Measurements from ENCODE around the gene HIC2.
"Not testable (repeated sequence)": the region's sequence is repeated elsewhere in the genome, so short reads cannot be mapped to it uniquely, and the experiment has no call there.

Gene HIC2

DNA sequence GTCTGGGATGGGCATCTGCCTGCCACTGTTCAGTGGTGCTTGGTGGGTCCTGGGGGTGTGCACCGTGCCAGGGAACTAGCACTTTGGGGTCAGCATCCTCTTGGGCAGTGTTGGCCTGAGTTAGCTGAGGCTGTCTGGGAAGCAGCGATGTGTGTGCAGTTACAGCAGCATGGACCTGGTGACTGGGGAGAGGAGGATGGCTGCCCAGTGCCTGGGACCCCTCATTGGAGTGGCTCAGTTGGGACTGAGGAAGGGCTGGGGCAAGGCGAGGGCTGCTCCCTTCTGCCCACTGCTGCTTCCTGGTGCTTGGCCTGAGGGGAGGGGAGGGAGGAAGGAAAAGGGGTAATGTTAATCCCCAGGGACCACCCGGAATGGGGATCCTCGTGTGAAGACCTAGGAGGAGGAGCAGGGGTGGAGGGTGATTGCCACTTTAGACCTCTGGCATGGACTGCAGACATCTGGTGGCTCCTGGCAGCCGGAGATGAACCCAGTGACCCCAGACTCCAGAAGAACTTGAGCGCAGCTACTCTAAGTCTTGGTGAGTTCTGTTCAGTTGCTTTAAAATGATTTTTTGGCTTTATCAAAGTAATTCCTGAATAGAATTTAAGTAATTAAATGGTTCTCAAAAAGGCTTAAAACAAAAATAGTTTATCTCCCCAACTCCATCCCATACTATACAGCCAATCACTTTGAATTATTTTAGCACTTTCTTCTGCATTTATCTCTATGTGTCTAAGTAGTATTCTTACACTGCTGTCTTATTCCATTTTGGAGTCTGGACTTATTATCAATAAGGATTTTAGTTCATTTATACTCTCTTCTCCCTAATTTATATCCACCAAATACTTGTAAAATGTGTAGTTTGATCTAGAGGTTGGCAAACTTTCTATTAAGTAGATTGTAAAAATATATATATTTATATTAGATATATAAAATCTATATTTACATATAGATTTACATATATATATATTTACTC is 34.7 kb downstream of the HIC2 start:
- DNase-seq: no peak

DNA sequence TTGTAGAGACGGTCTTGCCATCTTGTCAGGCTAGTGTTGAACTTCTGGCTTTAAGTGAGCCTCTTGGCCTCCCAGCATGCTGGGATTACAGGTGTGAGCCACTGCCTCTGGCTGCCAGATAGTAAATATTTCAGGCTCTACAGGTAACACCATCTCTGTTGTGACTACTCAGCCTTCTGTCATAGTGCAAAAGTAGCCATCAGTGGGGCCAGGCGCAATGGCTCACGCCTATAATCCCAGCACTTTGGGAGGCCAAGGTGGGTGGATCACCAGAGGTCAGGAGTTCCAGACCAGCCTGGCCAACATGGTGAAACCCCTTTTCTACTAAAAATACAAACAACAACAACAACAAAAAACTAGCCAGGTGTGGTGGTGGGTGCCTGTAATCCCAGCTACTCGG is 35.5 kb downstream of the HIC2 start:
- DNase-seq: not testable (repeated sequence)

DNA sequence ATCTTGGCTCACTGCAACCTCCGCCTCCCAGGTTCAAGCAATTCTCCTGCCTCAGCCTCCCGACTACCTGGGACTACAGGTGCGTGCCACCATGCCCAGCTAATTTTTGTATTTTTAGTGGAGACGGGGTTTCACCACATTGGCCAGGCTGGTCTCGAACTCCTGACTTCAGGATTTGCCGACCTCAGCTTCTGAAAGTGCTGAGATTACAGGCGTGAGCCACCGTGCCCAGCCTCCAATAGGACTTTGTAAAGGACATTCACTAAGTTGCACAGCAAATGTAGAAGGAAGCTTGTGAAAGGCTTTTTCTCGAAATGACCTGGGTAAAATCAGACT is 37.8 kb downstream of the HIC2 start:
- not testable (repeated sequence) for DNase-seq

DNA sequence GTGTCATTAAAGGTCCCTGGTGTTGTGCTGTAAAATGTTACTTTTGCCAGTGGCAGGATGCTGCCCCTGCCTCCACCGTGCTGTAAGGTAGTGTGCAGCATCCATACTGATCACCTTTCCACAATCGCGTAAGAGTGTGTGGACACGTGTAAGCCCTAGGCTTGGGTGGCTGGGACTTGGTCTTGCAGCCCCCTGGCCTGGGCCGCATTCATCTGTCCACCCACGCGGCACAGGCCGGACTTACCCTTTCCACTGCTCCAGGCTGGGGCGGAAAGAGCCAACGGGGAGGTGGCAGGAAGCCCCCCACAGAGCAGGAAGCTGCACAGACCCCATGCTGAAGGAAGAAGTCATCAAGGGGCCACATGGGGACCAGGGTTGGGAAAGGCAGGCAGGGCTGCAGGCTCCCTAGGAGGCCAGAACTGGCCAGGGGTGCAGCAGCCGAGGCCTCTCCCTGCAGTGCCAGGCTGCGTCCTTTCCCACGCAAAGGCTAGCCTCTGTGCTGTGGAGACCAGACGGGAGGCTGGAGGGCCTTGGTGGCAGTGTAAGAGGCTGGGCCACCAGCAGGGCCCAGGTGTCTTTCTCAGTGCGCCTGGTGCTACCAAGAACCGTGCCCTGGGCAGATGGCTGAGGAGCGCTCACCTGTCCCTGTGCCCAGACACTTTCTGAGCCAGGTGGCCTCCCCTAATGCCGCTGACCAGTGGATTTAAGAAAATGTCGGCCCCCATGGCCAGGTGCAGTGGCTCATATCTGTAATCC is 38.3 kb downstream of the HIC2 start:
- DNase-seq: no peak

DNA sequence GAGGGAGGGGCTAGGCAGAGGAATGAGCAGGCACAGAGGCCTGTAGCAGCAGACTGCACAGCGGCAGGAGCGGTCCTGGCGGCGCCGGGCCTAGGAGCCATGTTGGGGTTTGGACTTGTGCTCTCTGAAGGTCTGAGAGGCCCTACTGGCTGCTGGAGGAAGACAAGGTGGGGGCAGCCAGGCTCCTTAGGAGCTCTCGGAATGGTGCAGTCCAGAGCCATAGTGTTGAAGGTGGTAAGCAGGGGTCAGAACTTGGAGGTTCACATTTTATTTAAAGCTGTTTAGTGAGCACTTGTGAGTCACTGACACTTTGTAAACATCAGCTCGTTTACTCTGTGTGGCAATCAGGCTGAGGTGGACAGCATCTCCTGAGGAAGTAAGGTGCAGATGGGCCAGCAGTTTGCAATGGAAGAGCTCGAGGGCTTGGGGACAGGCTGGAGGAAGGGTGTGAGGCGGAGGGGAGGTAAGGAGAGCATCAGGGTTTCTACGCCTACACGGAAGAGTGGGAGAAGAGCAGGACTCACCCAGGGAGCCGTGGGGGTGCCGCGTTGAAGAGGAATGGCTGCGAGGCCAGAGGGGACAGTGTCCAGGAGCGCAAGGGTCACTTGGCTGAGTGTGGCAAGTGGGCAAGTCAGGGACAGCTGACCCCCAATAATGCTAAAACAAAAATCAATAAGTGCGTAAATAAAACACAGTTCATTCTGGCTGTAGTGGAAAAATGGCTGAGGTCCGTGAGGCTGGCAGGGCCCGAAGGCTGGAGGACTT is 40.0 kb downstream of the HIC2 start:
- no peak for DNase-seq

DNA sequence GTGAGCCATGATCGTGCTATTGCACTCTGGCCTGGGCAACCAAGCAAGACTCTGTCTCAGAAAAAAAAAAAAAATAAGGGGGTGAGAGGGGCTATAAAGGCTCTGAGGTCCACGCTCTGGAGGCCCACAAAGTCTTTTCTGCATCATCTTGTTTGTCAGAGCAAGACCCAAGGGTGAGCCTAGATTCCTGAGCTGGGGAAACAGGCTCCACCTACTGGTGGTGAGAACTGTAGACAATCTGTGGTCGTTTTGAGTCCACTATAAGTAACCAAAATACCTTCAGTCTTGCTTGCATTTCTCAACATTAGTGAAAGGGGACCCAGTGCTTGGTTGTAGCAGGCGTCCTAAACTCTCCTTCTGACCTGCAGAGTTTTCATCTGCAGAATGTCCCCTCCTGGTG is 45.5 kb downstream of the HIC2 start:
- not testable (repeated sequence) for DNase-seq

DNA sequence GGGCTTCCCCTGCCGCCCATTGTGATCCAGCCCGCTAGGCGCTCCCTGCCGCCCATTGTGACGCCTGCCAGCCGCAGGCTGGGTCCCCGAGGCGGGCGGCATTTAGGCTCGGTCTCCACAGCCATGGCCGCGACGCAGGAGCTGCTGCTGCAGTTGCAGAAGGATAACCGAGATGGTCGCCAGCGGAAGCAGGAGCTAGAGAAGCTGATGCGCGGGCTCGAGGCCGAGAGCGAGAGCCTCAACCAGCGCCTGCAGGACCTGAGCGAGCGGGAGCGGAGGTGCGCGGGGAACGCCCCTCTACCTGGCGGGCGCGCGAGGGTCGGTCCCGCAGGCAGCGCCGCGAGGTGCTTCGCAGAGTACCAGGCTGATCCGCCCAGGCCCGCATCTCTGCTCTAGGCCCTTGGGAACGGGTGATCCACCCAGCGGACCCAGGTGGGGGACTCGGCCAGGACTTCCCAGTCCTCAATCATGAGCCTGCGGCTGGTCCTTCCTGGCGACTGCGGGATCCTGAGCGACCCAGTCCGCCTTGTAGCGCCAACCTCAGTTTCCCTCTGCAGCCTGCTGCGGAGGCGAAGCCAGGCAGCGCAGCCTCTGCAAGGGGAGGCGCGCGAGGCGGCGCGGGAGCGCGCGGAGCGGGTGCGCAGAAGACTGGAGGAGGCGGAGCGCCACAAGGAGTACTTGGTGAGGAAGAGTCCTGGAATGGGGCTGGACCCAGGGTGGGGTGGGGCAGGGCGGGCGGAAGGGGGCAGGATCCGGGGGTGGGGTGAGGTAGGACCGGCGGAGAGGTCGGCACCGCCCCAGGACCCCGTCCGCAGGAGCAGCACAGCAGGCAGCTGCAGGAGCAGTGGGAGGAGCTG is 50.4 kb downstream of the HIC2 start, which contains the start of gene TMEM191C:
Gene TMEM191C (plus strand): TSS at position 51 of the 857 bp plus-strand sequence. CDS start 73 bp downstream, at position 124.
- DNase-seq: not testable (repeated sequence)

DNA sequence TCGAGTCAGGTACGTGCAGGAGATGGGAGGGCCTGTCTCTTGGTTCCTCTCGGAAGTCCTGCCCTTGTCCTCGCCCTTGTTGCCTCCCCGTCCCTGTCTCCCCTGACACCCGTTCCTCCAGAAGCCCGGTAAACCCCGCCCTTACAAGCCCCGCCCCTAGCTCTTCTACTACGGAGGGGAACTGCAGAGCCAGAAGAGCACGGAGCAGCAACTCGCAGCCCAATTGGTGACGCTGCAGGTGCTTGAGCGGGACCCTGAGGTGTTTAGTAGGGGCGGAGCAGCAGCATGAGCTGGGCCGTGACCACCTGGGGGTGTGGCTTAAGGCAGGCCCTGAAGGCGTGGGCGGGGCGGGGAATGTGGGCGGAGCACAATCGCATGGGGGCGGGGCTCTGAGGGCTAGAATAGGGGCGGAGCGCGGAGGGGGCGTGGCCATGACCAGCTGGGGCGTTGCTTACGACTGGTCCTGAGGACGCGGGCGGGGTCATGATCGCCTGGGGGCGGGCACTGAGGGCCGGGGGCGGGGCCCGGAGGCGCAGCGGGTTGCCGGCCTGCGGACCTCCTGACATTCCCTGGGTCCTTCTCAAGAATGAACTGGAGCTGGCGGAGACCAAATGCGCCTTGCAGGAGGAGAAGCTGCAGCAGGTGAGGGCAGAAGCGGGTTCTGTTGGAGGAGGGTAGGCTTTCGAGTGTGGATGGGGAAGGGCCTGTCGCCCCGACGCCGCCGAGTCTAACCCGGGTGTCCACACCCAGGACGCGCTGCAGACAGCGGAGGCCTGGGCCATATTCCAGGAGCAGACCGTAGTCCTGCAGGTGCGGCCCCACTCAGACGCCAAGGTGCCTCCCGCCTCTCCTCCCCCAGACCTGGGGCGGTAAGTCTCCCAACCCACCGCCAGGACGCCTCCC is 51.3 kb downstream of the HIC2 start:
- peak; percentile 89 for DNase-seq

DNA sequence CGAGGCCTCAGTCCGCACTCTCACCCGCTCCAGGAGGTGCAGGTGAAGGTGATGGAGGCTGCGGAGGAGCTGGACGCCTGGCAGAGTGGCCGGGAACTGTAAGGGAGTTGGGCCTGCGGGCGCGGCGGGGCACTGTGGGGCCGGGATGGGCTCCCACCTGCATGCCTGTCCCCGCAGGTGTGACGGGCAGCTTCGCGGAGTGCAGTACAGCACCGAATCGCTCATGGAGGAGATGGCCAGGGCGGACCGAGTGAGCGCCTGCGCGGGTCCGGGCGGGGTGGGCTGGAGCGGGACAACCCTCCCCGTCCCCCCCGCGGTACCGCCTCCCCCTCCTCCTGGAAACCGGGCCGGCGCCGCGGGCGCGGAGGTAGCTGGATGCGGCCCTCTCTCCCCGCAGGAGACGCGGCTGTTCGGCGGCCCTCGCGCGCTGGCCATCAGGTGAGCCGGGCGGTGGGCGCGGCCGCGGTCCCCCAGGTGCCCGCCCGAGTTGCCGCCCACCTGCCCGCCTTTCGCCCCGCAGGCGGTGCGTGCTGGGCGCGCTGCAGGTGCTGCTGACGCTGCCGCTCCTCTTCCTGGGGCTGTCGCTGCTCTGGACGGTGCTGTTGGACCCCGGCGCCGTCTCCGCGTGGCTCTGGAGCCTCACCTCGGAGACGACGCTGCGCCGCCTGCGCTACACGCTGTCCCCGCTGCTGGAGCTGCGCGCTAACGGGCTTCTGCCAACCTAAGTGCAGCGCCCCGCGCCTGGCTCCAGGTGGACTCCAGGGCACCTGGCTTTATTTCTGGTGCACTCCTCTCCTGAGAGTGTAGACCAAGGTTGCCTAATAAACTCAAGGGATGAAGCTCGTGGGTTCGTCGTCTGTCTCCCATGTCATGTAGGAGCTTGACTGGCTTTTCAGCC is 52.2 kb downstream of the HIC2 start:
- DNase-seq: not testable (repeated sequence)

DNA sequence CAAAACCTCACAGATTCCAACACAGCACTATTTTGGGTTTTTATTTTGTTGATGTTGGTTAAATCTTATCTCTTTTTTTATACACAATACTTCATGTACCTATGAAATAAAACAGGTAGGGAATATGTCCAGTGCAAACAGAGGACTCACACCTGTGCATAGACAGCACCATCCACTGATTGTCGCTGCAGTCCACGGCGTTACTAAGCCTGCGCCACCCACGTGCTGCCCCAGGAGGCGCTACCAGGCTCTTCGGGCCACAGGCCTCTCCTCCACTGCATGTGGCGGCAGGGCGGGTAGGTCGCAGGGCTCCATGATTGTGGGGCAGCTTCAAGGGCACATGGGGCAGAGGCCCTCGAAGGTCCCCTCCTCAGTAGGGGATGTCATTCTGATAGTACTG is 55.8 kb downstream of the HIC2 start:
- DNase-seq: not testable (repeated sequence)

DNA sequence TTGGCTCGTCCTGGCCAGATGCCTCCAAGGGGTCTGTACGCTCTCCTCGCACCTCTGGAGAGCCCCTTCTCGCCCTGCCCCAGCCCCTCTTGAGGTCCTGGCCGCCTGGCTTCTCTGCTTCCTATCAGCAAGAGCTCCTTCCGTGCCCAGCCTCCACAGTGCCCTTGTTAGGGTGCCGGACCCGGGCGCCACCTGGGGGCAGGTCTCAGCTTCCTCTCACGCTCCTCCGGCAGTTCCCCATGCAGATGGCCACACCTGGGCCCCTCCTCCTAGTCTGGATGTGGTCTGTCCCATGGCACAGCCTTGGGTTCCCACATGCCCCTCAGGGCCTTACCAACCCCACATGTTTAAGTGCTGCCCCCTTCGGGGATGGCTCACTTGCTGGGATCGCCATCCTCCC is 56.5 kb downstream of the HIC2 start:
- not testable (repeated sequence) for DNase-seq

DNA sequence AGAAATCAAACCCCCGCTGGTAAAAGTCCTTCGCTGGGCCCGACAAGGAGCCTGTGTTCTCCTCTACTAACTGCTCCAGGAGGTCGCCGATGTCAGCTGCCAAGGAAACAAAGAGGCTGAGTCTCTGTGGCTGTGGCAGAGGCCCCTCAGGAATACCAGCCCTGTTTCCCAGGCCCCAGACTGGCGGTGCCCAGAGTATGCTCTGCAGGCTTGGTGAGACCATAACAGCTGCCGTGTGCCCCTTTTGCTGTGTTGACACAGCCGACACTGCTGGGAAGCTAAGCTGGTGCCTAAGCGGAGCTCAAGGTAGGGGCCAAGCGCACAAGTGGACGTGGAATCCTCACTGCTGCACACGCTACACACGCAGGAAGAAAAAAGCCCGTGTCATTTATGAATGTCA is 66.9 kb downstream of the HIC2 start:
- not testable (repeated sequence) for DNase-seq

DNA sequence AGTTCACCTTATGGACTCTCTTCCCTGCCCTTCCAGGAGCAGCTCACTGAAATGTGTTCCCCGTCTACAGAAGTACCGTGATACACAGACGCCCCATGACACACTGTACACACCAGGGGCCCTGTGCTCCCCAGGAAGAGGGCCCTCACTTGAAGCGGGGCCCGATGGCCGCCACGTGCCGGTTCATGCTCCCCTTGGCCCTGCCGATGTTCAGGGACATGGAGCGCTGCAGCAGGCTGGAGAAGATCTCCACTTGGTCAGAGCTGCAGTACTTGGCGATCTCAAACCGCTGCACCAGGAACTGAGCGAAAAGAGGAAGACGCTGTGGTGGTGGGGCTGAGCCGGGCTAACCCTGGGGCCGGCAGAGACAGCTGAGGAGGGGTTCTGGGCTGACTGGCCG is 70.6 kb downstream of the HIC2 start:
- not testable (repeated sequence) for DNase-seq

DNA sequence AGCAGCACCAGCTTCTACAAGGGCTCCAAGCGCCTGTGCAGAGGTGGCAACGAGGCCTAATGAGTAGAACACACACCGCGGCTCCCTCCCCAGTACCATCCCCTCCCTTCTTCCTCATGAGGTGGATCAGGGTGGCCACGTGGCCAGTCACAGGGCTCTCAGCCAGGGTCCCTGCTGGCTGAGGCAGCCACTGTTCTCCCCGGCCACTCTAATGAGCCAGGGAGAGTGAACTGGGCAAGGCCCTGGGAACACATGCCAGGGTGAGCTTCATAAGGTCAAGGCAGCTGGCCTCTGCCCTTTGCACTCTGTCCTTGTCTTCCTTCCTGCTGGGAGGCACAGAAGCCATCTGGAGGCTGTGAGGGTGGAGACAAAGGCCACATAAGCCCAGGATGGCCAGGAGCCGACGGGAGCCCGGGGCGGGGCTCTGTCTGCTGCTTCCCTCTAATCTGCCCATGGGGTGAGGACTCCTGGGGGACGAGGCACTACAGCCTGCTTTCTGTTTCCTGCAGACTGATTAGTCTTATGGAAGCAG is 72.0 kb downstream of the HIC2 start:
- not testable (repeated sequence) for DNase-seq

DNA sequence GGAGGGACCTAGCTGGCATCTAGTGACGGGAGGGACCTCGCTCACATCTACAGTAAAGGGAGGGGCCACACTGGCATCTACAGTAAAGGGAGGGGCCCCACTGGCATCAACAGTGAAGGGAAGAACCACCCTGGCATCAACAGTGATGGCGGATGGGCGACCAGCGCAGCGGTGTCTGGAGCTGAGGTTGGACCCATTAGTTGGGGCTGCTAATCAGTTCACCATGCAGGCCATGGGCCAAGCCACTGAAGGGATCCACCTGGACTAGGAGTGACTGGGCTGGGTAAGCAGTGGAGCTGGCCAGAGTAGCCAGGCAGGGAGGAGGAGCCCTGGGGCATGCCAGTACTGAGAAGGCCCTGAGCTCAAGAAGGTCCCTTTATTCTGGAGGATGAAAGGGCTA is 73.4 kb downstream of the HIC2 start:
- DNase-seq: not testable (repeated sequence)

DNA sequence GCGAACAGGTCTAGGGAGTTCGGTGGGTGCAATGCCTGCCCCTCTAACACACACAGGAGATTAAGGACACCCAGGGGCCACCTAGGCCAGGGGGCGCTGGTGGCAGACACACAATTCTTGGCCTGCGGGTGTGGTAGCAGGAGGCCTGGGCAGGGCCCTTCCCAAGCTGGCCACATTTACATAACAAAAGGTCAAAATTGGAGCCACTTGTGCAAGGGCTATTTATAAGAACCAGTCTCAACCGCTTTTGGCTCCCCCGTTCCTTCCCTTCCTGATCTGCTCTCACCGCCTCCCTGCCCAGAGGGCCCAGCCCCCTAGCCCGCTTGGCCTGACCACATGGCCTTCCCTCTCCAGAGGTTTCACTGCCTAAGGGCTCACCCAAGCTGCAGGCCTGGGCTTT is 75.1 kb downstream of the HIC2 start:
- DNase-seq: not testable (repeated sequence)

DNA sequence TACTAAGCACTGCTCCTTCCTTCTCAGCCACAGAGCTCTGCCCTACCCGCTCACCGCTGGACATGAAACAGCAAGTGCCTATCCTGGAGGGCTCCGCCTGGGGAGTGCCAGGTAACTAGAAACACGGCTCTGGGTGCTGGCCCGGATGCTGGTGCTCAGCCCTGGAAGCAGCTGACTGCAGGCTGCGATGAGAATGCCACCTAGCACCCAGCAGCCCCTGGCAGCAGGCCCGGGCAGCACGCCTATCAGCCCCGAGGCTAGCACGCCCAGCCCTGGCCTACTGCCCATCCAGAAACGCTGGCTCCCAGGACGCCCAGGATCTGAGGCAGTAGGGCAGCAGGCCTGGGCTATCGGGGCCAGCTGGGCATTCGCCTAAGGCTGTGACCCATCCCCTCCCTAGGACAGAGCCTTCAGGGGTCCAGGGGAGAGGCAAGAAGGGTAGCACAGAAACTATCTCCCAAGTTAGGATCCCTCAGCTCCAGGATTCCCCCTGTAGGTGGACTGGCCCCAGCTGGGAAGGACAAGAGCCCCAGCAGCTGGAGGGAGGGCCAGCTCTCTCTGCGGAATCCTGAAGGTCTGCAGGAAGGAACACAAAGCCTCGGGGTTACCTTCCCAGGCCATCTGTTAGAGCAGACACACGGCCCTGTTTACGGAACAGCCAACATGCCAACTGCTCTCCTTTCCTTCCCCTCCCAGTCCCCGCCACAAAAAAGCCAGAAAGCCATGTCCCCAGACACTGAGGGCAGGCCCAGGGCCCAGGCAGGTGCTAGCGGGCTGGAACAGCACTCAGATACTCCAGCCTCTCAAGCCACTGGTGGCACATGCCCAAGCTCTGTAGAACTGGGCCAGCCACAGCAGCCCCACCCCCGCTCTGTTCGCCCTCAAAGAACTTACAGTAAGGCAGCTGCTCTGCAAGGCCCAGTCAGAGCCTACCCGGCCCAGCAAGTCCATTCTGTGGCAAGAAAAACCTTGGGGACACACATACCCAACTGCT is 76.9 kb downstream of the HIC2 start:
- not testable (repeated sequence) for DNase-seq

DNA sequence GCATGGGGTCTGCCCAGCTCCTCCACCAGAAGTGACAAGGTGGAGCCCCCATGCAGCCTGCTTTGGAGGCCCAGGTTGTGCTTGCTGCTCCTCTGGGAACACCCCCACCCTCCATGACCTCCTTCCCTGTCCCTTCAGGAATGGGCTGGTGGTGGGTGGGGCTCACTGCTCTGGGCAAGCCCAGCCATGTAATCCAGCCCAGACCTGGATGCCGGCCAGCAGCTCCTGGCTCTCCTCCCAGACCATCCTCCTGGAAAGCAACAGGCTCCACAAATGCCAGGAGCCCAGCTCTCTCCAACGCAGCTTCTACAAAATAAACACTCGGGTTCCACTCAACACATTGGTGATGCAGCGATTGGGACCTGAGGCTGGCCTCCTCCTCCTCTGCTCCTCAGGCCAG is 80.8 kb downstream of the HIC2 start:
- not testable (repeated sequence) for DNase-seq
